EL (cell line): ENCODE measurements around the gene POLG2.
"Not testable (repeated sequence)": the region's sequence is repeated elsewhere in the genome, so short reads cannot be mapped to it uniquely, and the experiment has no call there.

Experiments used
- DNase-seq: peaks from one replicate; pipeline ENCODE4 v3.0.0-alpha.2; 2016

The POLG2 gene

GRCh38 chr17:64505340-64506200, 8.7 kb upstream of the POLG2 start:
- peak; percentile 83 for DNase-seq

- peak; percentile 53 for DNase-seq
Observed at GRCh38 chr17:64504769-64505339, 8.0 kb upstream of the POLG2 start.

- DNase-seq, result no peak
Observed at GRCh38 chr17:64503821-64504768, 7.2 kb upstream of the POLG2 start.

GRCh38 chr17:64503341-64503740, 6.5 kb upstream of the POLG2 start:
- no peak for DNase-seq

GRCh38 chr17:64502809-64503208, 6.0 kb upstream of the POLG2 start:
- no peak for DNase-seq

- DNase-seq, result no peak
Observed at GRCh38 chr17:64502021-64502420, 5.2 kb upstream of the POLG2 start.

GRCh38 chr17:64500862-64501765, 4.3 kb upstream of the POLG2 start:
- DNase-seq, result peak; percentile 14

GRCh38 chr17:64500487-64500859, 3.6 kb upstream of the POLG2 start:
- DNase-seq, result no peak

- DNase-seq, result peak; percentile 44
Observed at GRCh38 chr17:64499805-64500486, 3.1 kb upstream of the POLG2 start.

- DNase-seq, result peak; percentile 54
Observed at GRCh38 chr17:64498308-64499203, 1.7 kb upstream of the POLG2 start.

GRCh38 chr17:64497565-64498035, 746 bp upstream of the POLG2 start:
- no peak for DNase-seq

GRCh38 chr17:64496348-64496785, 487 bp downstream of the POLG2 start:
- peak; percentile 14 for DNase-seq

GRCh38 chr17:64495300-64495699, 1.6 kb downstream of the POLG2 start:
- DNase-seq, result not testable (repeated sequence)

- no peak for DNase-seq
Observed at GRCh38 chr17:64494121-64494520, 2.7 kb downstream of the POLG2 start.

- DNase-seq, result no peak
Observed at GRCh38 chr17:64492481-64493109, 4.3 kb downstream of the POLG2 start.

GRCh38 chr17:64491994-64492393, 4.9 kb downstream of the POLG2 start:
- peak; percentile 32 for DNase-seq

- DNase-seq, result peak; percentile 34
Observed at GRCh38 chr17:64491034-64491860, 5.6 kb downstream of the POLG2 start.

GRCh38 chr17:64488301-64488700, 8.6 kb downstream of the POLG2 start:
- DNase-seq, result no peak

GRCh38 chr17:64484380-64484779, 12.5 kb downstream of the POLG2 start:
- DNase-seq, result no peak
